Stimulated activated CD4-positive, alpha-beta T cell treated with anti-CD3 and anti-CD28 coated beads, Interleukin-1b, Interleukin-23, amount 100 ng/mL, for 24 hours (primary cell): ENCODE data around the gene FAF2.
A peak's percentile ranks its signal among the peaks of the same experiment; 100 is the strongest.

ENCODE experiments used
- DNase-seq, 4 experiments: peaks; one replicate each; pipeline ENCODE4 v3.0.0-alpha.2; 2020; ENCODE audit warnings: low read depth in 4 of 4, low spot score in 1 of 4

FAF2 gene

GRCh38 chr5:176529741-176530141 lies 81.6 kb downstream of the FAF2 start:
- no peak for DNase-seq

GRCh38 chr5:176530393-176530982 lies 82.3 kb downstream of the FAF2 start:
- DNase-seq, result no peak

- no peak for DNase-seq
These were observed 83.1 kb downstream of the FAF2 start for GRCh38 chr5:176530983-176531901.

DNA sequence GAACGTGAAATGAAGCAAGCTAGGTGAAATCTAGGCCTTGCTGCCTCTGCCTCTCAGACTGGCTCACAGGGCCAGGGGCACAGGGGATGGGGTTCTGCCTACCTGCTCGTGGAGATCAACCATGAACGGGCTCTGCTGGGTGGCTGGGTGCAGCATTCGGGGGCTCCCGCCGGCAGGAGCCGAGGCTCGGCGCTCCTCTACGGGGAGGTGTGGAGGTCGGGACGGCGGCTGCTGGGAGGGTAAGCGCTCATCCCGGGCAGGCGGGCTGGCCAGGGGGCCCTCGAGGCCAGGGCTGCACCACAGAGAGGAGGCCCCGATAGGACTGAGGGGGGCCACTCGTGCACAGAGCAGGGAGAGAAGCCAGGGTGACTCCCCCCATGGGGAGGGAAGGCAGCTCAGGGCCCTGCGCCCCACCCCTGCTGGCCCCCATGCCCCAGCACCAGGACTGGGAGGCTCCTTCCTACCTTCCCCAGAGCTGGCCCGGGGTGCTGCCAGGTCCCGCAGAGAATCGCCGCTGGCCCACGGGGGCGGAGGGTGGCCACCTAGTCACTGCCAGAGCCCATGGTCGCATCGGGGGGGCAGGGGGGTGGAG lies 83.8 kb downstream of the FAF2 start:
- DNase-seq, result no peak

DNA sequence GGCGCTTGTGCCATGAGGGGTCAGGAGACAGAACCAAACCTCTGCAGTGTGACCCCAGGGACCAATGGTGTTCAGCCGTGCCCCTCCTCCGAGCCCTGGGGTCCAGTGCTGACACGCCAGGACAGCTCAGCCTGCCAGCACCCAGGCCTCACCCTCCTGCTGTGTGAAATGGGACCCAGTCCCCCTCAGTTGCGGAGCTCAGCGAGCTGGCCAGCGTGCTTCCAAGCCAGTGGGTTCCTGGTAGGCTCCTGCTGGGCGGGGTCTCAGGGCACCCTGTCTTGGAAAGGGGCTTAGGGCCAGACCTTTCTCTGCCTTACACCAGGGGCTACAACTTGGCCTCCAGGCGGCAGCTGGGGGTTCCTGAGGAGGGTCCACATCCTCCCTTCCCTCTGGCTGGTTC lies 84.6 kb downstream of the FAF2 start:
- no peak for DNase-seq

DNA sequence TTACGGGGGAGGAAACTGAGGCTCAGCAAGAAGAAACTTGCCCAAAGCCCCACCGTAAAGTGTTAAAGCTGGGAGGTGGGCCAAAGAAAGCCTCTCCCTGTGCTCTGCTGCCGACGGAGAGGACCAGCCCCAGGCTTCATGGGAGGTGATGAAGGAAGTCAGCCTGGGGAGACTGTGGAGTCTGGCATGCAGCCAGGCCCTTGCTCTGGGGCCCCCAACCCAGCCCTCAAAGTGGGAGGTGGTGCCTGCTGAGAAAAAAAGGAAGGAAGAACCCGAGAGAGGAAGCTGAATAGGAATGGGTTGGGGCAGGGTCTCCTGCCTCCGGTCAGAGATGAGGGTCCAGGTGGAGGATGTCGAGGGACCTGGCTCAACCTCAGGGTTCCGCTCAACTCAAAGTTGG lies 85.2 kb downstream of the FAF2 start:
- no peak for DNase-seq

DNA sequence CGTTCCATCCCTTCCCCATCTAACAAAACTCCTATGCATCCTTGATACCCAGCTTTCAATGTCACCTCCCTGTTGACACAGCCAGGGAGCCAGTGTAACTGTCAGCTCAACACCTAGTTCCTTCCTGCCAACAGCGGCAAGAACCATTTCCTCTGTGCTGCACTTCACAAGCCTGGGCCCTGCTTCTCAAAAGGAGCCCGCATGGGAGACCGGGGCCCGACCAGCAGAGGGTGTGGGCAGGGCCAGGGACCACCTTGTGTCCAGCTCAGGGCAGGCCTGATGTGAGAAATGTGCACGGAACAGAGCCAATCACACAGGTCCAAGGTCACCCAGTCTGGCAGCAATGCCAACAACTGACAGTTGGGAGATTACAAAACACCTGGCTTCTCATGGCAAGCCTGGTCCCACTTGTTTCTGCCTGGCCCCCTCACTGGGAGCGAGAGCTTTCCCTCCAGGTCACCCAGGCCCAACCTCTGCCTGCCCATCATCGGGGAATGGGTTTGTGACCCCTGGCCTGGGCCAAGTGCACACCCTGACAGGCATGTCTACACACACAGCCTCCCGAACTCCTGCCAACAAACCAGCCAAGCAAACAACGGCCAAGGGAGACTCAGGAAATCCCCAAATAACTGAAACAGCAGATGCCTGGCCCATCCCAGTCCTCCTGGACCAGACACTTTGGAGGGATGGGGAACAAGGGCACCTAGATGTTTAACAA lies 85.9 kb downstream of the FAF2 start:
- DNase-seq, result no peak

- DNase-seq, result no peak
These were observed 86.5 kb downstream of the FAF2 start for GRCh38 chr5:176534640-176535039.

DNA sequence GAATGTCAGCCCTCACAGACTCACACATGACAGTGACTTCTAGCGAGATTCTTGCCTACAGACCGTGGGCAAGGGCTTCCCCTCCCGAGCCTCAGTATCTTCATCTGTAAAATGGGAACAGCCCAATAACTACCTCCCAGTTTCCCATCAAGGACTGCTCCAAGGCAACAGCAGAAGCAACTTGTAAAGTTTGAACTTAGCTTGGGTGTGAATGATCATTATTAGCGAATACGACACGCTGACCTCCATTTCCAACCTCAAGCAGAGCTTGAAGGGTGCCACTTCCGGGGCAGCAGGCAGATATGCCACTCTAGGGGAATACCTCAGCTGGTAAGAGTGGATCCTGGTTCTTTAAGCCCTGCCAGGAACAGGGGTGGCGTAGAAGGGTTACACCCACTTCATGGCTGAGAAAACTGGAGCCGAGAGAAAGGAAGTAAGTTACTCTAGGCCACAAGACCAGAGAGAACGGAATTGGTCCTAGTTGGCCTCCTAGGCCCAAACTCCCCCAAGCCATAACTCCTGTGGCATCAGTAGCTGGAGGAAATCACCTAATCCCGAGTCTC lies 87.0 kb downstream of the FAF2 start:
- DNase-seq, result no peak

- DNase-seq, result no peak
These were observed 87.5 kb downstream of the FAF2 start for GRCh38 chr5:176535664-176536131.

DNA sequence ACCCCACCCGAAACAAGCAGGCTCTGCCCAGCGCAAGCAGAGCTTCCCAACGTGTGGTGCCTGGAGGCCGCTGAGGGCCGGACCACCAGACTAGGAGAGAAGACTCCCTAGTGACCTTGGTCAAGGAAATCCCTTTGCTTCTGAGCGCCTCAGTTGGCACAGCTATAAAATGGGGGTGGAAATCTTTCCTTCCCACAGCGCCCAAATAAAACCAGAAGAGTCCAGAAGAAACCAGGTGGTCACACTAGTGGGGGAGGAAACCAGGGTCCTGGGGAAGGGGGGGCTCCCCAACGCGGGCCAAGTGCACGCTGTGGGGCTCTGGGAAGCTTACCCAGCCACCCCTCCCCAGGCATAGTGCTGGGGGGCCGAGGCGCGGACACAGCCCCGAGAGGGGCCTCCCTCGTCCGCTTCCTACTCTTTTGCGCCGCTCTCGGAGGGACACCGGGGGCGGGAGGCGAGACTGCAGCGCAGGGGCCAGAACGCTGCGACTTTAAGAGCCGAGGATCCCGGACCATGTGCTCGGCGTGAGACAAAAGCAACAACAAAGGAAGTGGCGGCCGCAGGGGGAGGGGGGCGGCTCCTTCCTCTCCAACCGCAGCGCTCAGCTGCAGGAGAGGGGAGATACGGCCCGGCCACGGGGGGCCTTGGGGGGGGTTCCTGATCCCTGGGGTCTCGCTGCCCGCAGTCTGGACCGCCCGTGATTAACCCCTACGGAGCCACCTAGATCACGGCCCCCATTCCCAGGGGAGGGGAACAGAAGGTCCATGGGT lies 88.1 kb downstream of the FAF2 start:
- DNase-seq, result peak in 3 of 4 experiments; percentile 50 to 71 (median 62)

DNA sequence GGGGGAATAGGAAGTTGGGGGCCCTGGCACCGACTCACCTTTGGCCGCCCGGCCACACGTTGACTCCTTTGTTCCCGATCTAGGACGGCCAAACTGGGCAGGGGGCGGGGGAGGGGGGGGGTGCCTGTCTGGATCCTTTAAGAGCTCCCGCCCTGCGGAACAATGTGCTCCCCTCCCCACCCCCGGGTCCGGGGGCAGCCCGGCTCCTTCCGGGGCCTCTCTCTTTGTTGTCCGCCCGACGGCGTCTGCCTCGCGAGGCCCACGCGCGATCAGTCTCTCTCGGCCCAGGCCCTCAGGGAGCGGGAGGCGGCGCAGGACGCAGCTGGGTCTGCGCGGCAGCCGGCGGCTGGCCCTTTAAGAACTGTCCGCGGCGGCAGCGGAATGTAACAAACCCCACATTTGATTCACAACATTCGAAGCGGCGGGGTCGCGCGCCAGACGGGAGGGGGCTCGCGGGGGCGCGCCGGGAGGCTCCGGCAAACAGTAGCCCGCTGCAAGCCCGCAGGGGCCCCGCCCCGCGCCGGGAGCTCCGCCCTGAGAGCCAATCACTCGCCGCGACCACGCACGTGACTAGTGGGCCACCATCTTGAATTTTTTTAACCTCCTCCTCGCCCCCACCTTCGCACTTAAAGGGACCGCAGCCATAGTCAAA lies 88.8 kb downstream of the FAF2 start, which contains the start of gene RNF44:
Gene RNF44, minus strand, starts transcription at position 501 of the 652 bp plus-strand sequence. CDS start 4,930 bp downstream, outside the sequence.
- peak; percentile 90 to 98 (median 94) for DNase-seq

GRCh38 chr5:176537554-176538229 lies 89.5 kb downstream of the FAF2 start:
- peak; percentile 88 to 96 (median 93) for DNase-seq

DNA sequence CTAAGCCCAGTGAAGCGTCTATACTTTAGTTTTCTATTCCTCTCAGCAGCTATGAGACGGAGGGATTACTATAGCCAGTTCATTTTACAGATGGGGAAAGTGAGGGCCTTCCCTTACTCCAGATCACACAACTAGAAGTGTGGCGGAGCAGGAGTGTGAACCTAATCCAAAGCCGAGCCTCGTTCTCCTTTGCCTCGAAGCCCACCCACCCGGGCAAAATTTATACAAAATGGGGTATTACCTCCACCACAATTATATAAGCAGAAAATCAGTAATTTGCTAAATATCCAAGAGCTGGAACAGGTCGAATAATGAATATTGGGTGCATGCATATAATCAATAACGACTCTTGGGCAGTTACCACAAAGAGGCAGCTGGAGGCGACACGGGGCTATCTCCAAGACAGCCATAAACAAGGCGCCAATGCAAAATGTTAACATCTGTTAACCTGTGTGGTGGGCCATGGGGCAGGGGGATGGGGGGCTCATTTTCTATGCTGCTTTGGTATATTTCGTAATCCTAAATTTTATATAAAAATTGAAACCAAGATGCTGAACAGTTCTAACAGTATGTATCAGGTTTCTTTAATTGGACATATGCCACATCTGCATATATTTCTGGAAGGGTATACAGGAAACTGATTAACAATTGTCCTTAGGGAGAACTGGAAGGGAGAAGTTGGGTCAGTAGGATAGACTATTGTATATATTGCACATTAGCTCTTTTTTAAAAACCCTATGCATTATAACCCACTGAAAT lies 90.2 kb downstream of the FAF2 start:
- DNase-seq, result no peak

DNA sequence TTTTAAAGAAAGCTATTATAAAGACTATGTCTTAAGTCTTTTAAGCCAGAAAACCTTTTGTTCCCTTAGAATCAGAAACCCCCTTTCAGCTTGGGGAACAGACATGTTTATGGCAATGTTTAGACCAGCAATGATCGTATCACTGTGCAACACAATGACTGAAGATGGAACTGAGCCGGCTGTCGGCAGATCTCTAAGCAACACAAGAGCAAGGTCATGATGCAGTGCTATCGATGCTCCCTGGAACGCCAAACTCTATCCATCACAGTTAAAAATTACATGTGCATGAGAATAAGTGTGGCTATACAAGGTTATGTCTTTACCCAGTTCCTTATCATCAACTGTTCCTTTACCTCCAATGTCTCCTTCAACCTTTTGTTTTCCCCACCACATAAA lies 90.8 kb downstream of the FAF2 start:
- no peak for DNase-seq

DNA sequence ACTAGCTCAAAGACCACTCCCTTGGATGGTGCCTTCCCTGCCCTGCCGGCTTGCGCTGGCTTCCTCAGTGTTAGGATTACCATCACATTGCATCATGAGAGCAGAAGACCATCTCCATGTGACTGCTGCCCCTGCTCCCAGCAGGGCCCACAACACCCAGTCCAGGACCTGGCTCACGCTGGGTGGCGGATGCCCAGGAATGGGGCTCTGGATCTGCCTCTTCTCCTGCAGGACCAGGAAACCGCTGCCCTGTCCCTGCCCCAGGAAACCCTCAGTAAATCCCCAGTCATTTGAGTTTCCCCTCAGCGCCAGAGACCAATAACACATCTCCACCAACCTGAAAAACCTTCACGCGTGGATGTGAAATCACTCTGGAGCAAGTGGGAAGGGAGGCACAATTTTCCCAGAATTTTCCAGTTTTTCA lies 92.3 kb downstream of the FAF2 start:
- DNase-seq, result no peak

DNA sequence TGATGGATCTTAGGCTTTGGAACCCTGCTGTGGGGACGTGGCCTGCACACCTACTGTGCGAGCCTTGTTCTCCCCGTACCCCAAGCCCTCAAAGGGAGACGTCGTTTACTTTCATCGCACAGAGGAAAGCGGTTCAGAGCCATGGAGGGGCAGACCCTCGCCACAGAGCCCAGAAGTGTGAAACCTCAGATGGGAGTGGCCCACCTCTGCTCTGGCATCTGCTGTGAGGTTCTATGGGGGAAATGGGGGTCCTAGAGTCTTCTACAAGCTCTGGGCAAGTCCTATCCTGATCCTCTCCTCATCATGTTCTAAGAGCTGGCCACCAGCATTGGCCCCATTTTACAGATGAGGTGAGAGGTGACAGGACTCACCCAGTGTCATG lies 92.8 kb downstream of the FAF2 start:
- DNase-seq, result no peak
